A549 (cell line): ENCODE data around the gene ASXL3.
A peak's percentile ranks its signal among the peaks of the same experiment; 100 is the strongest.

Experiments used
- CBX2 ChIP-seq: fragments of 200-600 bp; sonication (generic); IDR thresholded peaks from 2 replicates; pipeline ENCODE4 v1.6.1; 2016; ENCODE audit warnings: low read depth, mild to moderate bottlenecking, borderline replicate concordance
- EP300 ChIP-seq, 2 experiments: fragments of >200 bp; sonication (Bioruptor Twin); formaldehyde crosslinking; IDR thresholded peaks; 2 replicates in 1 of 2; 3 replicates in 1 of 2; pipeline ENCODE4 v1.6.1; 2016 to 2017
- JUNB ChIP-seq: fragments of >200 bp; sonication (Bioruptor Twin); formaldehyde crosslinking; IDR thresholded peaks from 2 replicates; pipeline ENCODE4 v1.6.1; 2016
- POLR2A ChIP-seq: IDR thresholded peaks from 2 replicates; pipeline ENCODE4 v1.6.1; 2012; ENCODE audit warnings: mild to moderate bottlenecking, low read length
- RAD21 ChIP-seq, 2 experiments: fragments of >200 bp in 1 of 2; sonication (Bioruptor Twin) in 1 of 2; formaldehyde crosslinking in 1 of 2; IDR thresholded peaks in 1 of 2; conservative IDR thresholded peaks in 1 of 2; 2 replicates in 1 of 2; 3 replicates in 1 of 2; pipeline ENCODE4 v1.6.1; 2012 to 2018; ENCODE audit warnings: inconsistent platforms in 1 of 2
- RCOR1 ChIP-seq: fragments of 150-350 bp; IDR thresholded peaks from 2 replicates; pipeline ENCODE4 v1.6.1; 2014; ENCODE audit warnings: antibody characterized with exemption, low read length, low read depth
- RNF2 ChIP-seq: fragments of 200-600 bp; sonication (generic); IDR thresholded peaks from 2 replicates; pipeline ENCODE4 v1.6.1; 2016; ENCODE audit warnings: low read depth, mild to moderate bottlenecking, antibody characterized with exemption, moderate library complexity, borderline replicate concordance
- TF ChIP-seq, protein P1 (sequence below): fragments of >200 bp; sonication (Bioruptor Twin); formaldehyde crosslinking; IDR thresholded peaks from 3 replicates; pipeline ENCODE4 v1.5.1; 2016
- TF ChIP-seq, protein P2 (sequence below): fragments of >200 bp; sonication (Bioruptor Twin); formaldehyde crosslinking; IDR thresholded peaks from 2 replicates; pipeline ENCODE4 v1.6.1; 2016

DNA sequence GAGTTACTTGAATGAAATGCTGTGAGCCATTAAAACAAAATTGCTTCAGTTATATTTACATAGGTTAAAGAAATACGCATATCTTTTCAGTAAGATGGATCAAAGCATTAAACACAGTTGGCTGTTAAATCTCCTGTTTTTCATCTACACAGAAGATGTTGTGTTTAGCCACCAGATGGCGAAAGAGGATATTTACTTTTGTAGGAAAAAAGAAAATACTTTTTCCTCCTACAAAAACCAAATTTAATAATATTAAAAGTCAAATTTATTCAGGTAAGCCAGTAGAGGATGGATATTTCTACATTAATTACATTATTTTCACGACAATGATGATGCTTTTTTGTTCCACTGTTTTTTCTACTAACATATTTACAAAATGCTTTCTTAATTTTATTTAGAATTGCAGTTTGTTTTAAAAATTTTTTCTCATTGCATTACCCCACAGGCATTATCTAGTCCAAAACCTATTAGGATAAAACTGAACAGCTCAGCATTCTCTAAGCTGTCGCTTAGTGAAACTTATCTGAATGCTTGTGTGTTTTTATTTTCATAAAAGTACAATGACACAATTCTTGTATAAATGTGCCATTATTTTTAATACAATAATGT lies 173.7 kb downstream of the ASXL3 start:
- TF ChIP-seq POLR2A (no peak), JUNB (no peak), RNF2 (no peak), EP300 (IDR thresholded peaks at IDR 0.05) (no peak), CBX2 (no peak), RAD21 (conservative IDR thresholded peaks at IDR 0.05 in 1 of 2, IDR thresholded peaks at IDR 0.05 in 1 of 2) (no peak), RCOR1 (no peak)
- TF ChIP-seq, protein P1, sequence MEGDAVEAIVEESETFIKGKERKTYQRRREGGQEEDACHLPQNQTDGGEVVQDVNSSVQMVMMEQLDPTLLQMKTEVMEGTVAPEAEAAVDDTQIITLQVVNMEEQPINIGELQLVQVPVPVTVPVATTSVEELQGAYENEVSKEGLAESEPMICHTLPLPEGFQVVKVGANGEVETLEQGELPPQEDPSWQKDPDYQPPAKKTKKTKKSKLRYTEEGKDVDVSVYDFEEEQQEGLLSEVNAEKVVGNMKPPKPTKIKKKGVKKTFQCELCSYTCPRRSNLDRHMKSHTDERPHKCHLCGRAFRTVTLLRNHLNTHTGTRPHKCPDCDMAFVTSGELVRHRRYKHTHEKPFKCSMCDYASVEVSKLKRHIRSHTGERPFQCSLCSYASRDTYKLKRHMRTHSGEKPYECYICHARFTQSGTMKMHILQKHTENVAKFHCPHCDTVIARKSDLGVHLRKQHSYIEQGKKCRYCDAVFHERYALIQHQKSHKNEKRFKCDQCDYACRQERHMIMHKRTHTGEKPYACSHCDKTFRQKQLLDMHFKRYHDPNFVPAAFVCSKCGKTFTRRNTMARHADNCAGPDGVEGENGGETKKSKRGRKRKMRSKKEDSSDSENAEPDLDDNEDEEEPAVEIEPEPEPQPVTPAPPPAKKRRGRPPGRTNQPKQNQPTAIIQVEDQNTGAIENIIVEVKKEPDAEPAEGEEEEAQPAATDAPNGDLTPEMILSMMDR: peak; percentile 23; the same call in 1 of the 3 replicates
- TF ChIP-seq, protein P2, sequence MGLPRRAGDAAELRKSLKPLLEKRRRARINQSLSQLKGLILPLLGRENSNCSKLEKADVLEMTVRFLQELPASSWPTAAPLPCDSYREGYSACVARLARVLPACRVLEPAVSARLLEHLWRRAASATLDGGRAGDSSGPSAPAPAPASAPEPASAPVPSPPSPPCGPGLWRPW: no peak
